SK-N-SH (cell line): ENCODE measurements around the gene UBE2D2. TPM values are rescaled to one million over a fixed set of nuclear protein-coding genes. Genes with fewer than 3 reads are reported as not detected.

Experiments
- CTCF ChIA-PET: fragments of 300-600, 350-600 bp; formaldehyde crosslinking; extraction: SDS; loops from one replicate; lab custom pipeline; 2021; lab: Yijun Ruan, JAX
- POLR2A ChIA-PET: fragments of 350-600 bp; sonication (Branson Sonifier 250); formaldehyde crosslinking; extraction: SDS; loops from one replicate; lab custom pipeline; 2020; ENCODE audit warnings: antibody characterized with exemption, inconsistent platforms; lab: Yijun Ruan, JAX
- DNase-seq: peaks from one replicate; pipeline ENCODE4 v3.0.0; 2012
- H2AFZ ChIP-seq: fragments of 200-600 bp; sonication (generic); 2 replicates; pipeline ENCODE4 v1.8.1; 2016; ENCODE audit warnings: antibody characterized with exemption, mild to moderate bottlenecking, low read depth
- H3F3A ChIP-seq: fragments of 200-600 bp; sonication (generic); replicated peaks from 2 replicates; pipeline ENCODE3; 2016; ENCODE audit warnings: antibody characterized with exemption, mild to moderate bottlenecking; ENCODE audit not compliant: insufficient read depth
- H3K27ac ChIP-seq, 2 experiments: fragments of 200-500 bp in 1 of 2; fragments of 200-600 bp in 1 of 2; sonication (Bioruptor generic) in 1 of 2; sonication (generic), shearing (Covaris generic) in 1 of 2; 2 replicates each; pipeline versions ENCODE4 v1.5.1 to v1.6.1; 2014 to 2016; ENCODE audit warnings: low read depth in 2 of 2, inconsistent platforms in 1 of 2, low read length in 1 of 2, mild to moderate bottlenecking in 1 of 2, mixed read lengths in 1 of 2
- H3K27me3 ChIP-seq: fragments of 200-600 bp; sonication (generic), shearing (Covaris generic); 2 replicates; pipeline ENCODE4 v1.6.1; 2016; ENCODE audit warnings: mixed run types; ENCODE audit not compliant: insufficient read depth
- H3K36me3 ChIP-seq, 2 experiments: fragments of 200-500 bp in 1 of 2; fragments of 200-600 bp in 1 of 2; sonication (Bioruptor generic) in 1 of 2; sonication (generic) in 1 of 2; replicated peaks in 1 of 2; 2 replicates each; pipeline versions ENCODE3 to v1.5.1; 2014 to 2016; ENCODE audit warnings: low read length in 1 of 2, mild to moderate bottlenecking in 1 of 2; ENCODE audit not compliant: insufficient read depth in 2 of 2, control insufficient read depth in 1 of 2
- H3K4me1 ChIP-seq, 2 experiments: fragments of 200-500 bp in 1 of 2; fragments of 200-600 bp in 1 of 2; sonication (Bioruptor generic) in 1 of 2; sonication (generic), shearing (Covaris generic) in 1 of 2; 2 replicates each; pipeline versions ENCODE4 v1.5.1 to v1.6.1; 2014 to 2016; ENCODE audit warnings: low read depth in 1 of 2, low read length in 1 of 2, mixed run types in 1 of 2; ENCODE audit not compliant: insufficient read depth in 2 of 2, control insufficient read depth in 1 of 2
- H3K4me2 ChIP-seq: fragments of 200-600 bp; sonication (generic), shearing (Covaris generic); 2 replicates; pipeline ENCODE4 v1.6.1; 2017; ENCODE audit warnings: mixed run types
- H3K4me3 ChIP-seq, 2 experiments: fragments of 200-500 bp in 1 of 2; fragments of 200-600 bp in 1 of 2; sonication (Bioruptor generic) in 1 of 2; sonication (generic), shearing (Covaris generic) in 1 of 2; 2 replicates each; pipeline versions ENCODE4 v1.5.1 to v1.8.1; 2014 to 2016; ENCODE audit warnings: low read depth in 2 of 2, inconsistent platforms in 1 of 2, low read length in 1 of 2, mild to moderate bottlenecking in 1 of 2, mixed read lengths in 1 of 2, moderate library complexity in 1 of 2
- H3K79me2 ChIP-seq: fragments of 200-600 bp; sonication (generic); 2 replicates; pipeline ENCODE4 v1.8.1; 2017; ENCODE audit warnings: mild to moderate bottlenecking; ENCODE audit not compliant: insufficient read depth
- H3K9ac ChIP-seq: fragments of 200-600 bp; sonication (generic); 2 replicates; pipeline ENCODE4 v1.6.1; 2017; ENCODE audit warnings: mixed run types
- H3K9me2 ChIP-seq: fragments of 200-600 bp; sonication (generic); 2 replicates; pipeline ENCODE4 v1.6.1; 2017; ENCODE audit warnings: mixed run types
- H3K9me3 ChIP-seq: fragments of 200-600 bp; sonication (generic); 2 replicates; pipeline ENCODE4 v1.6.1; 2017; ENCODE audit warnings: mixed run types, mild to moderate bottlenecking, moderate library complexity
- H4K20me1 ChIP-seq: fragments of 200-600 bp; sonication (generic); 2 replicates; pipeline ENCODE4 v1.6.1; 2017; ENCODE audit warnings: mild to moderate bottlenecking, mixed run types; ENCODE audit not compliant: insufficient read depth
- EP300 ChIP-seq, 2 experiments: IDR thresholded peaks; 2 replicates each; pipeline versions ENCODE4 v1.4.0 to v1.6.1; 2012; ENCODE audit warnings: borderline replicate concordance in 1 of 2, low read depth in 1 of 2, low read length in 1 of 2
- FOXM1 ChIP-seq: IDR thresholded peaks from 2 replicates; pipeline ENCODE4 v1.4.0; 2012; ENCODE audit warnings: low read depth, mild to moderate bottlenecking
- GABPA ChIP-seq: IDR thresholded peaks from 2 replicates; pipeline ENCODE4 v1.4.0; 2012; ENCODE audit warnings: low read depth, mild to moderate bottlenecking
- JUND ChIP-seq: IDR thresholded peaks from 2 replicates; pipeline ENCODE4 v1.4.0; 2012
- MEF2A ChIP-seq: IDR thresholded peaks from 2 replicates; pipeline ENCODE4 v1.4.0; 2012; ENCODE audit warnings: low read depth, borderline replicate concordance
- RAD21 ChIP-seq: IDR thresholded peaks from 2 replicates; pipeline ENCODE4 v1.6.1; 2012; ENCODE audit warnings: mild to moderate bottlenecking, low read length
- RCOR1 ChIP-seq: fragments of 150-350 bp; IDR thresholded peaks from 2 replicates; pipeline ENCODE4 v1.6.1; 2017; ENCODE audit warnings: antibody characterized with exemption, low read length
- RFX5 ChIP-seq: IDR thresholded peaks from 2 replicates; pipeline ENCODE4 v1.6.1; 2012; ENCODE audit warnings: mild to moderate bottlenecking, improper control_type of control experiment, low read length
- SIN3A ChIP-seq: IDR thresholded peaks from 2 replicates; pipeline ENCODE4 v1.6.1; 2012; ENCODE audit warnings: low read depth, mild to moderate bottlenecking, low read length, moderate library complexity, borderline replicate concordance
- SMC3 ChIP-seq: IDR thresholded peaks from 2 replicates; pipeline ENCODE4 v1.6.1; 2012; ENCODE audit warnings: low read depth, low read length, improper control_type of control experiment
- TAF1 ChIP-seq: IDR thresholded peaks from 2 replicates; pipeline ENCODE4 v1.6.1; 2012; ENCODE audit warnings: low read depth, mild to moderate bottlenecking, low read length, moderate library complexity, borderline replicate concordance
- TCF12 ChIP-seq: IDR thresholded peaks from 2 replicates; pipeline ENCODE4 v1.4.0; 2012
- TEAD4 ChIP-seq: IDR thresholded peaks from 2 replicates; pipeline ENCODE4 v1.4.0; 2012; ENCODE audit warnings: mild to moderate bottlenecking, borderline replicate concordance; ENCODE audit not compliant: insufficient read depth
- YY1 ChIP-seq: IDR thresholded peaks from 2 replicates; pipeline ENCODE4 v1.4.0; 2012; ENCODE audit warnings: low read depth, mild to moderate bottlenecking
- WGBS: methylation state at CpG from one replicate; pipeline ENCODE4 v1.1.6; 2017; ENCODE audit warnings: low lambda C conversion rate; 5-methylcytosine and 5-hydroxymethylcytosine counted together
- polyA plus RNA-seq, 3 experiments: library from polyadenylated mRNA; depleted of rRNA; stranded (reverse); fragments of >200 nt; gene quantifications; 2 replicates each; pipeline ENCODE4 v1.2.3, GENCODE V29; 2012
- TF ChIP-seq, protein P1 (sequence below): fragments of 150-350 bp; IDR thresholded peaks from 2 replicates; pipeline ENCODE4 v1.6.1; 2017; ENCODE audit warnings: antibody characterized with exemption, low read length, low read depth, borderline replicate concordance
- TF ChIP-seq, protein P2 (sequence below): IDR thresholded peaks from 2 replicates; pipeline ENCODE4 v1.4.0; 2012; ENCODE audit warnings: low read depth, borderline replicate concordance

Gene UBE2D2
- polyA plus RNA-seq, 1 of the 3 experiments (the other 2 are of a cell fraction): 24.5 TPM

DNA sequence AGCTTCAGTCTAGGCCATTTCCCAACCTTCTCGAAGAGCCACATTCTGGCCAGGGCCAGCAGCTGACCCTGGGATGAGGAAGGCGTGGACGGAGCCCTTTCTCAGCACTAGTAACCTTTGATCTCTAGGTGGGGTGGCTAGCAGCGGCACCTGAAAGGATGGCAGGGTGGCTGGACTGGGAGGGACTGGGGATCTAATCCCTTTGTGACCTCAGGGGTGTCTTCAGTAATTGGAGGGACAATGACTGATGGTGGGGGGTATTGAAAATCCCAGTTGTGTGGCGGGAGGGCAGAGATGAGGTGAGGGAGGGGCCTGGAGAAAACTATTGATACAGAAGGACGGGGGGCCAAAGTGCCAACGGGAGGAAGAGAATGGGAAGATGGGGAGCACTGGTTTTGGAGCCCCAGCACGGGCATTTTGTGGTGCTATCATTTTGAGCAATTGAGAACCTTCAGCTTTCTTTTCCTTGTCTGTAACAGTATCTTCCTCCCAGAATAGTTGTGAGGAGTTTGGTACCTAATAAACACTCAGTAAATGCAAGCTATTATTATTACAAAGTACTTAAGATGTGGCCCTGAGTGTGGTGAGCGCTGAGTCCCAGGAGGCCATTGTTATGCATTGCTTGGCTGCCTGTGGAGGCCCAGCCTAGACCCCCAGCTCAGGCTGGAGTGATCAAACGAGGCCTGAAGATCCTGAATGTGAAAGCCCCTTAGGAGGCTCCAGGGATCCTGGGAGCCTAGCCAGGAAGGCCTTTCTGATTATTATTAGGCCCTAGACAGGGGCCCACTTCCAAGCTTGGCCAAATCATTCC is 37.3 kb upstream of the UBE2D2 start:
- Histone ChIP-seq H3K9me2 (no peaks in the 10 kb centered on the region), H2AFZ (no peak overlapping the region), H3K27ac (no peak overlapping the region), H4K20me1 (no peaks in the 10 kb centered on the region), H3K4me2 (no peak overlapping the region), H3K36me3 (no peaks in the 10 kb centered on the region), H3K9me3 (no peaks in the 10 kb centered on the region), H3K9ac (no peak overlapping the region), H3K79me2 (no peaks in the 10 kb centered on the region), H3K4me1 (no peaks in the 10 kb centered on the region), H3K27me3 (no peaks in the 10 kb centered on the region), H3K4me3 (no peak overlapping the region), H3F3A (no peaks in the 10 kb centered on the region)
- DNase-seq: no peak
- TF ChIP-seq EP300 (IDR thresholded peaks at IDR 0.05; ENCODE audit: borderline replicate concordance in 1 of 2, low read depth in 1 of 2, low read length in 1 of 2): no peak
- TF ChIP-seq TAF1: no peak
- TF ChIP-seq RCOR1: no peak
- CTCF ChIA-PET: interaction anchor here (0.7 to 1.3 kb wide), 5 partner anchors 10 to 242 kb away, joined by 3 to 6 read pairs (median 5); no protein-coding TSS in a partner anchor
- WGBS: 88% methylated on average over 10 of the region's 10 CpGs
- POLR2A ChIA-PET: interaction anchor here (1.0 kb wide), 2 partner anchors 28 to 37 kb away, joined by 3 read pairs; partner anchors contain the start of gene UBE2D2

DNA sequence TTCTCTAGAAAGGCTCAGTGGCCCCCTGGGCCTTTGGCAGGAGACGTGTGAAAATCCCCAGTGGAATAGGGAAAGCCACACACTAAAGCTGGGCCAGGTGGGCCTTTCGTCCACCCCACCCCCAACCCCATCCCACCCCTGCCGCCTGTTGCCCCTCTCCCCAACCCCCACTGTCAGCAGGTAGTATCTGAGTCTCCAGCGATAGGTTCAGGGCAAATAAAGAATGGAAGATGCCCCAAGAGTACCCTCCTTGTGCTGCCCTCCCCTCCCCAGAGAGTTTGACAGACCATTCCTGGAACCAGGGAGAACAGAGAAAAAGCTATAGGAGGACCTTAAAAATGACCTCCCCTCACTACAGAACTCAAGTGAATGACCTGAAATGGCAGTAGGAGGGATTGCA is 36.7 kb upstream of the UBE2D2 start:
- Histone ChIP-seq H4K20me1 (no peaks in the 10 kb centered on the region), H3K9me3 (no peaks in the 10 kb centered on the region), H3K27me3 (no peaks in the 10 kb centered on the region), H3K9ac (no peak overlapping the region), H2AFZ (no peak overlapping the region), H3F3A (no peaks in the 10 kb centered on the region), H3K4me3 (no peak overlapping the region), H3K36me3 (no peaks in the 10 kb centered on the region), H3K27ac (no peak overlapping the region), H3K4me2 (no peak overlapping the region), H3K4me1 (no peaks in the 10 kb centered on the region), H3K9me2 (no peaks in the 10 kb centered on the region), H3K79me2 (no peaks in the 10 kb centered on the region)
- CTCF ChIA-PET: interaction anchor here (0.7 to 1.0 kb wide), 2 partner anchors 102 to 242 kb away, joined by 3 to 4 read pairs; no protein-coding TSS in a partner anchor
- 63% methylated on average over 4 of the region's 4 CpGs for WGBS
- no peak for DNase-seq
- POLR2A ChIA-PET: no interaction called here
- TF ChIP-seq FOXM1 (no peak), MEF2A (no peak), SMC3 (no peak)

GRCh38 chr5:139524940-139525585 is 36.1 kb upstream of the UBE2D2 start:
- H3K4me1 ChIP-seq: no peaks in the 10 kb centered on the region
- H3K9me3 ChIP-seq: no peaks in the 10 kb centered on the region
- ChIA-PET CTCF (interaction anchor here (0.7 to 1.0 kb wide), 2 partner anchors 103 to 241 kb away, joined by 3 to 4 read pairs; no protein-coding TSS in a partner anchor), POLR2A (no interaction called here)
- no peaks in the 10 kb centered on the region for H4K20me1 ChIP-seq
- H3F3A ChIP-seq: no peaks in the 10 kb centered on the region
- no peak for DNase-seq
- H3K9ac ChIP-seq: no peak overlapping the region
- 52% methylated on average over 2 of the region's 2 CpGs for WGBS
- no peak overlapping the region for H3K4me3 ChIP-seq
- H3K79me2 ChIP-seq: no peaks in the 10 kb centered on the region
- TF ChIP-seq YY1: no peak
- TF ChIP-seq, protein P1, sequence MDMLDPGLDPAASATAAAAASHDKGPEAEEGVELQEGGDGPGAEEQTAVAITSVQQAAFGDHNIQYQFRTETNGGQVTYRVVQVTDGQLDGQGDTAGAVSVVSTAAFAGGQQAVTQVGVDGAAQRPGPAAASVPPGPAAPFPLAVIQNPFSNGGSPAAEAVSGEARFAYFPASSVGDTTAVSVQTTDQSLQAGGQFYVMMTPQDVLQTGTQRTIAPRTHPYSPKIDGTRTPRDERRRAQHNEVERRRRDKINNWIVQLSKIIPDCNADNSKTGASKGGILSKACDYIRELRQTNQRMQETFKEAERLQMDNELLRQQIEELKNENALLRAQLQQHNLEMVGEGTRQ: no peak
- TF ChIP-seq TEAD4: no peak
- TF ChIP-seq, protein P2, sequence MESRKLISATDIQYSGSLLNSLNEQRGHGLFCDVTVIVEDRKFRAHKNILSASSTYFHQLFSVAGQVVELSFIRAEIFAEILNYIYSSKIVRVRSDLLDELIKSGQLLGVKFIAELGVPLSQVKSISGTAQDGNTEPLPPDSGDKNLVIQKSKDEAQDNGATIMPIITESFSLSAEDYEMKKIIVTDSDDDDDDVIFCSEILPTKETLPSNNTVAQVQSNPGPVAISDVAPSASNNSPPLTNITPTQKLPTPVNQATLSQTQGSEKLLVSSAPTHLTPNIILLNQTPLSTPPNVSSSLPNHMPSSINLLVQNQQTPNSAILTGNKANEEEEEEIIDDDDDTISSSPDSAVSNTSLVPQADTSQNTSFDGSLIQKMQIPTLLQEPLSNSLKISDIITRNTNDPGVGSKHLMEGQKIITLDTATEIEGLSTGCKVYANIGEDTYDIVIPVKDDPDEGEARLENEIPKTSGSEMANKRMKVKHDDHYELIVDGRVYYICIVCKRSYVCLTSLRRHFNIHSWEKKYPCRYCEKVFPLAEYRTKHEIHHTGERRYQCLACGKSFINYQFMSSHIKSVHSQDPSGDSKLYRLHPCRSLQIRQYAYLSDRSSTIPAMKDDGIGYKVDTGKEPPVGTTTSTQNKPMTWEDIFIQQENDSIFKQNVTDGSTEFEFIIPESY: no peak
- no peak for TF ChIP-seq TCF12
- TF ChIP-seq RFX5: no peak
- TF ChIP-seq RCOR1: no peak
- no peak for TF ChIP-seq JUND
- no peak for TF ChIP-seq SIN3A
- no peak for TF ChIP-seq TAF1
- no peak for TF ChIP-seq RAD21
- no peak for TF ChIP-seq GABPA
- H3K27ac ChIP-seq: no peak overlapping the region
- no peak overlapping the region for H3K4me2 ChIP-seq
- no peaks in the 10 kb centered on the region for H3K9me2 ChIP-seq
- no peaks in the 10 kb centered on the region for H3K36me3 ChIP-seq
- H2AFZ ChIP-seq: no peak overlapping the region
- no peaks in the 10 kb centered on the region for H3K27me3 ChIP-seq
